Right atrium auricular region (tissue), 2 donors: ENCODE data around the gene L3MBTL2. TPM values are rescaled to one million over a fixed set of nuclear protein-coding genes. Genes with fewer than 3 reads are reported as not detected.

Experiments
- DNase-seq: peaks from one replicate; pipeline ENCODE4 v3.0.0-alpha.2; 2019; ENCODE audit warnings: low spot score
- H3K27ac ChIP-seq, 2 donors: fragments of 200-600 bp; sonication (generic); 1 replicate in 1 of 2; 2 replicates in 1 of 2; pipeline ENCODE4 v1.5.1; 2016 to 2019
- H3K27me3 ChIP-seq, 2 donors: fragments of 200-600 bp; sonication (generic); one replicate each; pipeline versions ENCODE4 v1.5.1 to v1.6.0; 2017 to 2019
- H3K36me3 ChIP-seq: fragments of 200-600 bp; sonication (generic); one replicate; pipeline ENCODE4 v1.5.1; 2016
- H3K4me1 ChIP-seq, 2 donors: fragments of 200-600 bp; sonication (generic); one replicate each; pipeline versions ENCODE4 v1.5.1 to v1.6.0; 2017 to 2019
- H3K4me3 ChIP-seq, 2 donors: fragments of 200-600 bp; sonication (generic); 1 replicate in 1 of 2; 2 replicates in 1 of 2; pipeline ENCODE4 v1.5.1; 2017 to 2019; ENCODE audit warnings: mild to moderate bottlenecking in 1 of 2, moderate library complexity in 1 of 2
- H3K9me3 ChIP-seq, 2 donors: fragments of 200-600 bp; sonication (generic); one replicate each; pipeline ENCODE4 v1.5.1; 2019
- total RNA-seq, 2 donors: library from RNA; depleted of rRNA; stranded (reverse); fragments of >200 nt; gene quantifications; one replicate each; pipeline ENCODE4 v1.1.0, GENCODE V29; 2016
- TF ChIP-seq, protein P1 (sequence below), 2 donors: fragments of 200-600 bp; sonication (generic); IDR thresholded peaks; one replicate each; pipeline ENCODE4 v1.5.1; 2019; ENCODE audit warnings: antibody characterized with exemption in 2 of 2

Gene L3MBTL2
- total RNA-seq, 2 donors from 2014 or later, result 9.0 to 14.6 TPM

- H3K9me3 ChIP-seq, result no peaks in the 10 kb centered on the region
- DNase-seq, result no peak
- H3K27ac ChIP-seq, result no peak overlapping the region
- H3K4me3 ChIP-seq, result no peak overlapping the region
- peaks cover 0 to 49% of the 10 kb centered on the region in 2 donors for H3K4me1 ChIP-seq
- TF ChIP-seq, protein P1, sequence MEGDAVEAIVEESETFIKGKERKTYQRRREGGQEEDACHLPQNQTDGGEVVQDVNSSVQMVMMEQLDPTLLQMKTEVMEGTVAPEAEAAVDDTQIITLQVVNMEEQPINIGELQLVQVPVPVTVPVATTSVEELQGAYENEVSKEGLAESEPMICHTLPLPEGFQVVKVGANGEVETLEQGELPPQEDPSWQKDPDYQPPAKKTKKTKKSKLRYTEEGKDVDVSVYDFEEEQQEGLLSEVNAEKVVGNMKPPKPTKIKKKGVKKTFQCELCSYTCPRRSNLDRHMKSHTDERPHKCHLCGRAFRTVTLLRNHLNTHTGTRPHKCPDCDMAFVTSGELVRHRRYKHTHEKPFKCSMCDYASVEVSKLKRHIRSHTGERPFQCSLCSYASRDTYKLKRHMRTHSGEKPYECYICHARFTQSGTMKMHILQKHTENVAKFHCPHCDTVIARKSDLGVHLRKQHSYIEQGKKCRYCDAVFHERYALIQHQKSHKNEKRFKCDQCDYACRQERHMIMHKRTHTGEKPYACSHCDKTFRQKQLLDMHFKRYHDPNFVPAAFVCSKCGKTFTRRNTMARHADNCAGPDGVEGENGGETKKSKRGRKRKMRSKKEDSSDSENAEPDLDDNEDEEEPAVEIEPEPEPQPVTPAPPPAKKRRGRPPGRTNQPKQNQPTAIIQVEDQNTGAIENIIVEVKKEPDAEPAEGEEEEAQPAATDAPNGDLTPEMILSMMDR (IDR thresholded peaks at IDR 0.05), result no peak
- H3K27me3 ChIP-seq, result no peaks in the 10 kb centered on the region
- peaks cover 20% of the 10 kb centered on the region for H3K36me3 ChIP-seq
Observed at GRCh38 chr22:41231369-41231768, 26.3 kb downstream of the L3MBTL2 start.

GRCh38 chr22:41234815-41235695, 29.9 kb downstream of the L3MBTL2 start:
- Histone ChIP-seq H3K9me3 (no peaks in the 10 kb centered on the region), H3K4me1 (peaks cover 0 to 60% of the 10 kb centered on the region in 2 donors), H3K36me3 (no peaks in the 10 kb centered on the region), H3K27me3 (no peaks in the 10 kb centered on the region), H3K4me3 (no peak overlapping the region), H3K27ac (peak overlapping the region in 1 of 2 donors; percentile 54)
- TF ChIP-seq, protein P1 (IDR thresholded peaks at IDR 0.05), result no peak
- DNase-seq, result no peak

- peak overlapping the region; percentile 50 to 67 for H3K27ac ChIP-seq
- no peaks in the 10 kb centered on the region for H3K9me3 ChIP-seq
- DNase-seq, result no peak
Observed at GRCh38 chr22:41237036-41237706, 32.1 kb downstream of the L3MBTL2 start.

DNA sequence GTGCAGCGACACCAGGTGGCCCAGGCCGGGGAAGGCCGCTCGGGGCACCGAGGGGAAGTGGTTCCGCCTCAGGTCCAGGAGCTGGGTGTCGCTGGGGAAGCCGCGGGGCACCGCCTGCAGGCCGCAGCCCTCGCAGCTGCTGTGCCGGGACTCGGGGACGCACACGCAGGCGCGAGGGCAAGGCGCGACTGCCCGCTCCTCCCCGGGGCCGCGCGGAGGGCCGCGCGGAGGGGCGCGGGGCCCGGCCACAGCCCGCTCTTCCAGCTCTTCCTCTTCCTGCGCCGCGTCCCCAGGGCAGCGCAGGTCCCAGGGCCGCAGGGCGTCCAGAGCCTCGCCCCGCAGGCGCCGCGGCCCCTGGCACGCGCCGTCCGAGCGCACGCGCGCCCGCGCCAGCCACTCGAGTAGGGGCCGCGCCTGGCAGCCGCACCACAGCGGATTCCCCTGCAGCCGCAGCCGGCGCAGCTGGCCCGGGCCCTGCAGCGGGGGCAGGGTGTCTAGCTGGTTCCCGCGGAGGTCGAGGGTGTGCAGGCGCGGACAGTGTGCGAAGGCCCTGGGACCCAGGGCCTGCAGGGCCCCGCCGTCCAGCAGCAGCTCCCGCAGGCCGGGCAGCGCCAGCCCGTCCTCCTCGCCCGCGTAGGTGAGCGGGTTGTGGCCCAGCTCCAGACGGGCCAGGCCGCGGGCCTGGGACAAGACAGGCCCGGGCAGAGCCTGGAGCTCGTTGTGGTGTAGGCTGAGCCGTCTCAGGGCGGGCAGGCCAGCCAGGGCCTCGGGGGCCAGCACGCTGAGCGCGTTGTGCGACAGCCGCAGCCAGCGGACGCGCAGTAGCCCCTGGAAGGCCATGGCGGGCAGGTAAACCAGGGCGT, 32.8 kb downstream of the L3MBTL2 start:
- peak overlapping the region; percentile 50 to 67 for H3K27ac ChIP-seq
- H3K4me1 ChIP-seq, result peaks cover 0 to 35% of the 10 kb centered on the region in 2 donors
- no peaks in the 10 kb centered on the region for H3K9me3 ChIP-seq
- no peaks in the 10 kb centered on the region for H3K27me3 ChIP-seq
- no peaks in the 10 kb centered on the region for H3K36me3 ChIP-seq
- peak; percentile 69 for DNase-seq
- TF ChIP-seq, protein P1 (IDR thresholded peaks at IDR 0.05), result peak; percentile 32 to 74
- H3K4me3 ChIP-seq, result peak overlapping the region; percentile 15 to 57

More at GRCh38 chr22:41237036-41237706, 32.1 kb downstream of the L3MBTL2 start:
- Histone ChIP-seq H3K27me3 (no peaks in the 10 kb centered on the region), H3K4me3 (peak overlapping the region; percentile 15 to 57), H3K36me3 (no peaks in the 10 kb centered on the region), H3K4me1 (peaks cover 0 to 41% of the 10 kb centered on the region in 2 donors)
- TF ChIP-seq, protein P1 (IDR thresholded peaks at IDR 0.05), result no peak
